Measurements from ENCODE around the gene KRT71.

The KRT71 gene

GRCh38 chr12:52580496-52580895 lies 27.6 kb upstream of the KRT71 start:
- TF ChIP-seq, protein P1, sequence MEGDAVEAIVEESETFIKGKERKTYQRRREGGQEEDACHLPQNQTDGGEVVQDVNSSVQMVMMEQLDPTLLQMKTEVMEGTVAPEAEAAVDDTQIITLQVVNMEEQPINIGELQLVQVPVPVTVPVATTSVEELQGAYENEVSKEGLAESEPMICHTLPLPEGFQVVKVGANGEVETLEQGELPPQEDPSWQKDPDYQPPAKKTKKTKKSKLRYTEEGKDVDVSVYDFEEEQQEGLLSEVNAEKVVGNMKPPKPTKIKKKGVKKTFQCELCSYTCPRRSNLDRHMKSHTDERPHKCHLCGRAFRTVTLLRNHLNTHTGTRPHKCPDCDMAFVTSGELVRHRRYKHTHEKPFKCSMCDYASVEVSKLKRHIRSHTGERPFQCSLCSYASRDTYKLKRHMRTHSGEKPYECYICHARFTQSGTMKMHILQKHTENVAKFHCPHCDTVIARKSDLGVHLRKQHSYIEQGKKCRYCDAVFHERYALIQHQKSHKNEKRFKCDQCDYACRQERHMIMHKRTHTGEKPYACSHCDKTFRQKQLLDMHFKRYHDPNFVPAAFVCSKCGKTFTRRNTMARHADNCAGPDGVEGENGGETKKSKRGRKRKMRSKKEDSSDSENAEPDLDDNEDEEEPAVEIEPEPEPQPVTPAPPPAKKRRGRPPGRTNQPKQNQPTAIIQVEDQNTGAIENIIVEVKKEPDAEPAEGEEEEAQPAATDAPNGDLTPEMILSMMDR (IDR thresholded peaks at IDR 0.05; ENCODE audit: low read depth, low read length, missing control alignments), result no peak
- Histone ChIP-seq H3K27me3 (replicated peaks) (peaks cover 2% of the 10 kb centered on the region), H3K36me3 (replicated peaks) (no peaks in the 10 kb centered on the region), H3K27ac (no peak overlapping the region), H3K4me3 (ENCODE audit: low read depth, low read length) (no peak overlapping the region)
- in situ Hi-C loops (cut with HindIII; ENCODE audit: low pct_ligation_motif_present, low sequenced_read_pairs), result no loop called here
- no peak for DNase-seq

GRCh38 chr12:52579468-52580465 lies 26.8 kb upstream of the KRT71 start:
- DNase-seq, result no peak
- Histone ChIP-seq H3K36me3 (replicated peaks) (no peaks in the 10 kb centered on the region), H3K27me3 (replicated peaks) (peaks cover 2% of the 10 kb centered on the region), H3K4me3 (ENCODE audit: low read depth, low read length) (no peak overlapping the region), H3K27ac (no peak overlapping the region)
- in situ Hi-C loops (cut with HindIII; ENCODE audit: low pct_ligation_motif_present, low sequenced_read_pairs), result no loop called here
- TF ChIP-seq, protein P1 (IDR thresholded peaks at IDR 0.05; ENCODE audit: low read depth, low read length, missing control alignments), result no peak

GRCh38 chr12:52578469-52578868 lies 25.5 kb upstream of the KRT71 start:
- Histone ChIP-seq H3K4me3 (ENCODE audit: low read depth, low read length) (no peak overlapping the region), H3K27ac (no peak overlapping the region), H3K36me3 (replicated peaks) (no peaks in the 10 kb centered on the region), H3K27me3 (replicated peaks) (peaks cover 2% of the 10 kb centered on the region)
- DNase-seq, result no peak
- TF ChIP-seq, protein P1 (IDR thresholded peaks at IDR 0.05; ENCODE audit: low read depth, low read length, missing control alignments), result no peak
- in situ Hi-C loops (cut with HindIII; ENCODE audit: low pct_ligation_motif_present, low sequenced_read_pairs), result no loop called here

DNA sequence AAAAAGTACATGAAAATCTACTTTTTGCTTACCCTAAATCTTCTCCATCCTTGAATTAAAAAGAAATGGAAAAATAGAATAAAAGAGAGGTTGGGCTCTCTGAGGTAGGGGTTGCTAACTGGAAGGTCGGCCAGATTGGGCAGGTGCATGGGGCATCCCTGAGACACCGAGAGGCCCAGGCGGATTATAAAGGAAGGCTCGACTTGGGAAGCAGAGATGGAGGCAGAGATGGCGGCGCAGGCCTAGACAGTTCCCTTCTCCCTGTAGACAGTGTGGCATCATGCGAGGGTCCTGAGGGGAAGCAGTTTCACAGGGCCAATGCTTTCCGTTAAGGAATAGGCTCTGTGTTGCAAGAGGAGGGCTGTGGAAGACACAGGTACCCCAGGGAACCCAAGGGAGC lies 24.4 kb upstream of the KRT71 start:
- TF ChIP-seq, protein P1 (IDR thresholded peaks at IDR 0.05; ENCODE audit: low read depth, low read length, missing control alignments), result no peak
- in situ Hi-C loops (cut with HindIII; ENCODE audit: low pct_ligation_motif_present, low sequenced_read_pairs), result no loop called here
- DNase-seq, result no peak
- Histone ChIP-seq H3K36me3 (replicated peaks) (no peaks in the 10 kb centered on the region), H3K27me3 (replicated peaks) (peaks cover 2% of the 10 kb centered on the region), H3K4me3 (ENCODE audit: low read depth, low read length) (no peak overlapping the region), H3K27ac (no peak overlapping the region)

DNA sequence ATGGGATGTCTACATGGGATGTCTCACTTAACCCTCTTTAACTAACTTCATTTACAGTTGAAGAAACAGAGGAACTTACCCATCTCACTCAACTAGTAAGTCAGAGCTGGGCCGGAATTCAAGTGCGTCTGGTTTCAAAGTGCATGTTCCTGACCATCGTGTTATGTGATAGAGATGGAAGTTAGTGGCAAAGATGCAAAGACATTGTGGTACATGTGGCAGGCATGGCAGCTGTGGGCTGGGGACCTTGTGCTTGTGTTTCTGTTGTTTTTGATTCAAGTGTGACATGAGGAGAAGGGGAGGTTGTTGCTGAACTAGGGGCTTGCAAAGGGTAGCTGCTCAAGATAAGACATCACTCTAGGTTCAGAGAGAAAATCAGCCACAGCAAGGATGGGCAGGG lies 23.0 kb upstream of the KRT71 start:
- peaks cover 2% of the 10 kb centered on the region for H3K27me3 ChIP-seq (replicated peaks)
- DNase-seq, result no peak
- no peaks in the 10 kb centered on the region for H3K36me3 ChIP-seq (replicated peaks)
- no peak overlapping the region for H3K27ac ChIP-seq
- in situ Hi-C loops (cut with HindIII; ENCODE audit: low pct_ligation_motif_present, low sequenced_read_pairs), result no loop called here
- TF ChIP-seq, protein P1 (IDR thresholded peaks at IDR 0.05; ENCODE audit: low read depth, low read length, missing control alignments), result no peak
- H3K4me3 ChIP-seq (ENCODE audit: low read depth, low read length), result no peak overlapping the region
